Measurements from ENCODE around the gene RYR3.

GRCh38 chr15:33377204-33377603 lies 66.4 kb downstream of the RYR3 start:
- TF ChIP-seq EZH2 (IDR thresholded peaks at IDR 0.05; ENCODE audit: low read length), result no peak
- no peak for TF ChIP-seq CTCF (optimal IDR thresholded peaks at IDR 0.05 in 1 of 3, IDR thresholded peaks at IDR 0.05 in 1 of 3, conservative IDR thresholded peaks at IDR 0.05 in 1 of 3; ENCODE audit: extremely low read depth in 1 of 3, insufficient read depth in 2 of 3, low read length in 3 of 3)
